GM12878 (cell line): Measurements from ENCODE around the gene PAK6. TPM values are rescaled to one million over a fixed set of nuclear protein-coding genes. Genes with fewer than 3 reads are reported as not detected.
A peak's percentile ranks its signal among the peaks of the same experiment; 100 is the strongest.

Source experiments
- ATAC-seq: fragments of 200-7000 bp; cut with Tn5 transposase; 3 replicates; pipeline ENCODE4 v1.9.1; 2020; ENCODE audit warnings: mild to moderate bottlenecking, moderate library complexity
- BruUV-seq: library from RNA; stranded (reverse); fragments of 400-500 nt; replicated peaks from 2 replicates; lab custom pipeline; 2021; lab: Mats Ljungman, UMichigan
- CTCF ChIA-PET: fragments of 300-600 bp; sonication (Branson Sonifier 250); formaldehyde crosslinking; extraction: SDS; loops from one replicate; lab custom pipeline; 2021; ENCODE audit warnings: inconsistent platforms; lab: Yijun Ruan, JAX
- POLR2A ChIA-PET: fragments of 350-600 bp; formaldehyde crosslinking; extraction: SDS; loops from one replicate; lab custom pipeline; 2021; ENCODE audit warnings: inconsistent platforms; lab: Charles Lee
- RAD21 ChIA-PET: fragments of 300-600 bp; sonication (Branson Sonifier 250); formaldehyde crosslinking; loops from one replicate; lab custom pipeline; 2023; ENCODE audit warnings: antibody characterized with exemption; ENCODE audit not compliant: unreplicated experiment; lab: Charles Lee
- SMC1A ChIA-PET: fragments of 300-600 bp; sonication (Branson Sonifier 250); formaldehyde crosslinking; loops from one replicate; lab custom pipeline; 2023; ENCODE audit not compliant: unreplicated experiment, uncharacterized antibody; lab: Charles Lee
- DNase-seq: peaks from one replicate; pipeline ENCODE4 v3.0.0-alpha.2; 2011; ENCODE audit warnings: low read depth, low spot score
- FAIRE-seq: peaks from 3 replicates; lab custom pipeline; 2011; peaks lifted over from hg19 to GRCh38; lab: Jason Lieb, UNC
- H2AFZ ChIP-seq: 2 replicates; pipeline ENCODE4 v1.6.0; 2011; ENCODE audit warnings: low read depth, low read length, control low read depth; ENCODE audit not compliant: control insufficient read depth
- H3K27ac ChIP-seq: 2 replicates; pipeline ENCODE4 v1.5.1; 2011; ENCODE audit warnings: control low read depth; ENCODE audit not compliant: control insufficient read depth, insufficient read depth
- H3K27me3 ChIP-seq, 2 experiments: replicated peaks in 1 of 2; 2 replicates each; pipeline versions ENCODE4 v1.6.0 to v1.6.1; 2011; ENCODE audit warnings: low read length in 1 of 2; ENCODE audit not compliant: control insufficient read depth in 2 of 2, insufficient read depth in 2 of 2
- H3K36me3 ChIP-seq, 2 experiments: 2 replicates each; pipeline ENCODE4 v1.5.1; 2011; ENCODE audit warnings: low read length in 1 of 2; ENCODE audit not compliant: control insufficient read depth in 2 of 2, insufficient read depth in 2 of 2
- H3K4me1 ChIP-seq: 2 replicates; pipeline ENCODE4 v1.6.1; 2011; ENCODE audit warnings: mild to moderate bottlenecking, low read length, moderate library complexity, mixed read lengths; ENCODE audit not compliant: control insufficient read depth, insufficient read depth
- H3K4me2 ChIP-seq: 2 replicates; pipeline ENCODE4 v1.6.0; 2011; ENCODE audit warnings: control low read depth; ENCODE audit not compliant: control insufficient read depth, insufficient read depth
- H3K4me3 ChIP-seq: fragments of 200-600 bp; sonication (generic); 2 replicates; pipeline ENCODE4 v1.5.1; 2016
- H3K79me2 ChIP-seq: 2 replicates; pipeline ENCODE4 v1.6.0; 2011; ENCODE audit warnings: low read length; ENCODE audit not compliant: control insufficient read depth, insufficient read depth
- H3K9ac ChIP-seq: 2 replicates; pipeline ENCODE4 v1.8.0; 2011; ENCODE audit warnings: low read length, control low read depth, mixed read lengths; ENCODE audit not compliant: control insufficient read depth, insufficient read depth
- H3K9me3 ChIP-seq: replicated peaks from 3 replicates; pipeline ENCODE4 v1.5.1; 2011; ENCODE audit warnings: mild to moderate bottlenecking, low read length; ENCODE audit not compliant: control insufficient read depth, insufficient read depth
- H4K20me1 ChIP-seq: 2 replicates; pipeline ENCODE4 v1.6.0; 2011; ENCODE audit not compliant: control insufficient read depth, insufficient read depth
- CBFB ChIP-seq: IDR thresholded peaks from 2 replicates; pipeline ENCODE4 v1.6.1; 2016; ENCODE audit warnings: antibody characterized with exemption, low read depth
- GATAD2B ChIP-seq: fragments of 450-650 bp; conservative IDR thresholded peaks from 2 replicates; pipeline ENCODE4 v1.6.1; 2017; ENCODE audit warnings: low read depth, mild to moderate bottlenecking, moderate library complexity
- IKZF2 ChIP-seq, 2 experiments: fragments of 450-650 bp; IDR thresholded peaks; 2 replicates each; pipeline ENCODE4 v1.6.1; 2017; ENCODE audit warnings: mild to moderate bottlenecking in 2 of 2, moderate library complexity in 2 of 2
- NKRF ChIP-seq: fragments of 450-650 bp; conservative IDR thresholded peaks from 2 replicates; pipeline ENCODE4 v1.6.1; 2017; ENCODE audit warnings: mild to moderate bottlenecking, moderate library complexity
- NR2C1 ChIP-seq: fragments of 450-650 bp; IDR thresholded peaks from 2 replicates; pipeline ENCODE4 v1.6.1; 2017; ENCODE audit warnings: antibody characterized with exemption, mild to moderate bottlenecking, moderate library complexity
- POLR2AphosphoS2 ChIP-seq: IDR thresholded peaks from 2 replicates; pipeline ENCODE4 v1.6.1; 2011; ENCODE audit warnings: low read depth, mild to moderate bottlenecking, low read length, improper control_type of control experiment, moderate library complexity
- TBL1XR1 ChIP-seq: IDR thresholded peaks from 2 replicates; pipeline ENCODE4 v1.6.1; 2012; ENCODE audit warnings: low read depth, low read length, improper control_type of control experiment
- USF1 ChIP-seq: IDR thresholded peaks from 2 replicates; pipeline ENCODE4 v1.6.1; 2011; ENCODE audit warnings: borderline replicate concordance, low read depth, mild to moderate bottlenecking, moderate library complexity, mixed read lengths, low read length; ENCODE audit not compliant: insufficient read depth; ENCODE audit errors: extremely low read length
- WGBS: methylation state at CpG from one replicate; pipeline ENCODE4 v1.1.6; 2016; ENCODE audit warnings: low lambda C conversion rate; ENCODE audit not compliant: insufficient replicate concordance, insufficient coverage; ENCODE audit errors: missing lambda C conversion rate; 5-methylcytosine and 5-hydroxymethylcytosine counted together
- in situ Hi-C: fragments of 300-500 bp; cut with MboI; formaldehyde crosslinking; loops from 9 replicates; pipeline ENCODE4 v1.14.3; 2018; ENCODE audit warnings: mixed read lengths
- intact Hi-C: fragments of 100-400 bp; cut with micrococcal nuclease; formaldehyde crosslinking; loops from one replicate; pipeline ENCODE4 v1.14.2; 2022; ENCODE audit not compliant: unreplicated experiment
- polyA plus RNA-seq, 11 experiments: library from polyadenylated mRNA; depleted of rRNA in 4 of 11; unstranded in 6 of 11; stranded (reverse) in 5 of 11; fragments of >200 nt; fragmentation: Nextera tagmentation in 4 of 11; fragmentation: Illumina TruSeq in 1 of 11; extraction: Ambion mirVana in 4 of 11; extraction: Trizol in 1 of 11; gene quantifications; 1 replicate in 1 of 11; 2 replicates in 10 of 11; pipeline versions ENCODE4 v1.2.1 to v1.2.3, GENCODE V29; 2011 to 2016; ENCODE audit warnings: inconsistent platforms in 2 of 11, missing spikeins in 2 of 11, low read depth in 1 of 11
- total RNA-seq, 4 experiments: library from RNA; depleted of rRNA in 3 of 4; stranded (reverse); fragments of >200 nt in 3 of 4; fragmentation: Illumina TruSeq in 1 of 4; extraction: Trizol in 1 of 4; gene quantifications; 2 replicates each; pipeline versions ENCODE4 v1.2.1 to v1.2.3, GENCODE V29; 2013 to 2021

The PAK6 gene
- total and polyA plus RNA-seq, 10 of the 15 experiments (the other 5 are each of a cell fraction or from before 2014, with no cell fraction given), result 0.07 to 0.92 (median 0.31) TPM; not detected in 2

GRCh38 chr15:40322531-40323238 is 83.8 kb downstream of the PAK6 start:
- intact Hi-C loops, result no loop called here
- H3K9me3 ChIP-seq, result no peaks in the 10 kb centered on the region
- WGBS, result 95% methylated on average over 25 of the region's 26 CpGs
- H3K4me3 ChIP-seq, result peak overlapping the region; percentile 26; the same call in 1 of the 2 replicates
- peak overlapping the region; percentile 49 for H3K4me2 ChIP-seq
- no peaks in the 10 kb centered on the region for H3K36me3 ChIP-seq
- in situ Hi-C loops, result no loop called here
- DNase-seq, result no peak
- no peak for FAIRE-seq
- no peaks in the 10 kb centered on the region for H3K27me3 ChIP-seq
- no peaks in the 10 kb centered on the region for H3K79me2 ChIP-seq
- POLR2A ChIA-PET, result interaction anchor here (0.9 to 1.0 kb wide), 2 partner anchors 9 to 14 kb away, joined by 3 read pairs; no protein-coding TSS in a partner anchor
- SMC1A ChIA-PET, result interaction anchor here (1.0 to 1.5 kb wide), 6 partner anchors 15 to 459 kb away, joined by 3 to 11 read pairs (median 3); partner anchors contain the start of gene PLCB2
- CTCF ChIA-PET, result interaction anchor here (0.9 to 17.6 kb wide), 12 partner anchors 8 to 105 kb away, joined by 3 to 336 read pairs (median 6); partner anchors contain the start of genes CCDC9B, KNSTRN and PLCB2
- no peaks in the 10 kb centered on the region for H4K20me1 ChIP-seq
- no peak for ATAC-seq
- RAD21 ChIA-PET, result interaction anchor here (0.6 to 2.6 kb wide), 4 partner anchors 11 to 534 kb away, joined by 3 to 30 read pairs (median 4); no protein-coding TSS in a partner anchor
- BruUV-seq, result no TSS peak
- no peak overlapping the region for H3K27ac ChIP-seq
- no peak for TF ChIP-seq CBFB
- 0 out of 2 replicates have a peak, but pooled peaks have one; percentile 3 for TF ChIP-seq GATAD2B
- H3K9ac ChIP-seq, result no peak overlapping the region
- H2AFZ ChIP-seq, result no peak overlapping the region; the same call in 1 of the 2 replicates
- peaks cover 6% of the 10 kb centered on the region for H3K4me1 ChIP-seq

GRCh38 chr15:40323239-40323952 is 84.5 kb downstream of the PAK6 start, which contains the start of gene INAFM2:
Gene INAFM2, plus strand, starts transcription at chr15:40323692. Its CDS starts 364 bp downstream, at chr15:40324056.
- H3K36me3 ChIP-seq, result no peaks in the 10 kb centered on the region
- ATAC-seq (peak; percentile 92), DNase-seq (peak; percentile 48), FAIRE-seq (peak; percentile 44)
- H2AFZ ChIP-seq, result peak within 1 kb of the TSS; percentile 68
- H3K27ac ChIP-seq, result no peak within 1 kb of the TSS
- CTCF ChIA-PET, result interaction anchor here (0.9 to 17.6 kb wide), 10 partner anchors 9 to 106 kb away, joined by 3 to 336 read pairs (median 5); partner anchors contain the start of genes CCDC9B, KNSTRN and PLCB2
- in situ Hi-C loops (no loop called here), intact Hi-C loops (no loop called here)
- H3K9me3 ChIP-seq, result no peaks in the 10 kb centered on the region
- H4K20me1 ChIP-seq, result no peaks in the 10 kb centered on the region
- peaks cover 5% of the 10 kb centered on the region for H3K4me1 ChIP-seq
- no peaks in the 10 kb centered on the region for H3K27me3 ChIP-seq
- POLR2A ChIA-PET, result interaction anchor here (0.9 to 1.0 kb wide), 2 partner anchors 10 to 13 kb away, joined by 3 read pairs; no protein-coding TSS in a partner anchor
- peak within 1 kb of the TSS; percentile 44; the same call in 1 of the 2 replicates for H3K9ac ChIP-seq
- H3K4me3 ChIP-seq, result peak within 1 kb of the TSS; percentile 72
- SMC1A ChIA-PET, result interaction anchor here (1.0 to 1.5 kb wide), 6 partner anchors 14 to 459 kb away, joined by 3 to 11 read pairs (median 3); partner anchors contain the start of gene PLCB2
- H3K4me2 ChIP-seq, result peak within 1 kb of the TSS; percentile 86
- WGBS, result 1% methylated on average over 68 of the region's 103 CpGs
- no TSS peak for BruUV-seq
- RAD21 ChIA-PET, result interaction anchor here (0.6 to 2.6 kb wide), 4 partner anchors 11 to 534 kb away, joined by 3 to 30 read pairs (median 4); no protein-coding TSS in a partner anchor
- no peaks in the 10 kb centered on the region for H3K79me2 ChIP-seq
- no peak for TF ChIP-seq POLR2AphosphoS2
- TF ChIP-seq TBL1XR1, result no peak
- TF ChIP-seq NKRF, result peak; percentile 99
- no peak for TF ChIP-seq NR2C1
- no peak for TF ChIP-seq USF1
- no peak for TF ChIP-seq IKZF2 (IDR thresholded peaks at IDR 0.05)
